Psoas muscle (tissue), 8 donors: ENCODE results near the gene ZFYVE27. TPM values are rescaled to one million over a fixed set of nuclear protein-coding genes. Genes with fewer than 3 reads are reported as not detected.

Source experiments
- ATAC-seq, 4 donors: fragments of 200-7000 bp; cut with Tn5 transposase; one replicate each; pipeline ENCODE4 v1.9.1; 2020; ENCODE audit warnings: moderate library complexity in 3 of 4, mild to moderate bottlenecking in 2 of 4
- DNase-seq, 2 donors: peaks; one replicate each; pipeline ENCODE4 v3.0.0-alpha.2; 2020
- H3K27ac ChIP-seq: fragments of 200-600 bp; one replicate; pipeline ENCODE4 v1.8.0; 2022
- H3K27me3 ChIP-seq, 3 donors: fragments of 200-600 bp in 1 of 3; one replicate each; pipeline versions ENCODE4 v1.6.1 to v1.8.0; 2013 to 2022; ENCODE audit warnings: low read length in 2 of 3, mild to moderate bottlenecking in 2 of 3, moderate library complexity in 1 of 3; ENCODE audit not compliant: insufficient read depth in 3 of 3
- H3K36me3 ChIP-seq, 2 donors: fragments of 200-600 bp in 1 of 2; one replicate each; pipeline versions ENCODE4 v1.6.1 to v1.8.0; 2013 to 2022; ENCODE audit warnings: low read depth in 1 of 2, mild to moderate bottlenecking in 1 of 2, moderate library complexity in 1 of 2; ENCODE audit not compliant: insufficient read depth in 1 of 2
- H3K4me1 ChIP-seq: fragments of 200-600 bp; one replicate; pipeline ENCODE4 v1.8.0; 2022
- H3K4me3 ChIP-seq: fragments of 200-600 bp; one replicate; pipeline ENCODE4 v1.8.0; 2022; ENCODE audit warnings: mild to moderate bottlenecking
- H3K9me3 ChIP-seq: fragments of 200-600 bp; one replicate; pipeline ENCODE4 v1.8.0; 2022
- CTCF ChIP-seq: fragments of 200-600 bp; IDR thresholded peaks from one replicate; pipeline ENCODE4 v1.8.0; 2022; ENCODE audit warnings: antibody characterized with exemption
- WGBS, 3 donors: extraction: QIAGEN DNeasy Blood & Tissue Kit; methylation state at CpG; one replicate each; pipeline versions ENCODE4 v1.1.6 to v1.1.7; 2013; 5-methylcytosine and 5-hydroxymethylcytosine counted together
- intact Hi-C, 2 donors: fragments of 100-400 bp; cut with DNase I; formaldehyde crosslinking; loops; one replicate each; pipeline versions ENCODE4 v1.11.0 to v1.14.2; 2022
- polyA plus RNA-seq, 3 donors: library from polyadenylated mRNA; stranded (reverse); fragments of 200-250 nt; gene quantifications; one replicate each; pipeline ENCODE4 v1.2.3, GENCODE V29; 2013
- total RNA-seq, 4 donors: library from RNA; stranded (reverse); fragmentation: NEBNext Ultra II Directional in 2 of 4; extraction: Animal tissue kit (Norgen Biotek cat#: 25700) in 2 of 4; gene quantifications; one replicate each; pipeline versions ENCODE4 v1.2.1 to v1.2.4, GENCODE V29; 2021 to 2023
- donor health status: healthy with polysubstance abuse.
- donor health status: DM: no; HTN: no; CAD: no; lungs with moderate emphysema.
- donor health status: Bipolar disorder and iron deficiency.
- donor health status: healthy.
- donor health status: DM: yes; HTN: yes; CAD: no.
- donor health status: DM: no; HTN: no; CAD: no.
- donor health status: DM: no; HTN: no; CAD: no.
- donor health status: DM: yes; HTN: yes; CAD: no.

ZFYVE27 gene
- total and polyA plus RNA-seq, 7 donors: 8.3 to 20.1 (median 12.5) TPM

GRCh38 chr10:97765201-97765600, 28.3 kb downstream of the ZFYVE27 start:
- Histone ChIP-seq H3K27me3 (peaks cover 0 to 25% (median 3%) of the 10 kb centered on the region in 3 donors), H3K9me3 (no peaks in the 10 kb centered on the region), H3K36me3 (peaks cover 0 to 11% of the 10 kb centered on the region in 2 donors), H3K4me3 (no peak overlapping the region), H3K27ac (no peak overlapping the region), H3K4me1 (no peaks in the 10 kb centered on the region)
- WGBS, 3 donors: 24 to 35% (median 30%) methylated on average over 13 to 15 of the region's 15 CpGs
- no peak for TF ChIP-seq CTCF
- DNase-seq: no peak
- peak; percentile 48 to 92 (median 66) for ATAC-seq
- intact Hi-C loops: loop anchor here in 1 of 2 donors (5.0 to 10.0 kb wide), 2 partner anchors 87 to 280 kb away; no protein-coding TSS in a partner anchor

GRCh38 chr10:97766106-97766810, 29.3 kb downstream of the ZFYVE27 start:
- H3K36me3 ChIP-seq: peaks cover 0 to 10% of the 10 kb centered on the region in 2 donors
- H3K27me3 ChIP-seq: peaks cover 0 to 35% (median 9%) of the 10 kb centered on the region in 3 donors
- H3K9me3 ChIP-seq: no peaks in the 10 kb centered on the region
- no peak overlapping the region for H3K4me3 ChIP-seq
- peaks cover 2% of the 10 kb centered on the region for H3K4me1 ChIP-seq
- ATAC-seq (no peak), DNase-seq (no peak)
- H3K27ac ChIP-seq: no peak overlapping the region
- WGBS, 3 donors: 88 to 93% (median 88%) methylated on average over 13 of the region's 13 CpGs
- intact Hi-C loops: loop anchor here in 1 of 2 donors (5.0 to 10.0 kb wide), 2 partner anchors 86 to 279 kb away; no protein-coding TSS in a partner anchor
- no peak for TF ChIP-seq CTCF

- DNase-seq (no peak), ATAC-seq (no peak)
- TF ChIP-seq CTCF: no peak
- intact Hi-C loops: loop anchor here in 1 of 2 donors (5.0 to 10.0 kb wide), 2 partner anchors 85 to 278 kb away; no protein-coding TSS in a partner anchor
- H3K4me3 ChIP-seq: no peak overlapping the region
- H3K36me3 ChIP-seq: peaks cover 0 to 2% of the 10 kb centered on the region in 2 donors
- 84 to 89% (median 86%) methylated on average over 22 of the region's 22 CpGs for WGBS, 3 donors
- H3K27me3 ChIP-seq: peaks cover 0 to 44% (median 15%) of the 10 kb centered on the region in 3 donors
- peaks cover 4% of the 10 kb centered on the region for H3K4me1 ChIP-seq
- H3K9me3 ChIP-seq: no peaks in the 10 kb centered on the region
- H3K27ac ChIP-seq: no peak overlapping the region
Measured at GRCh38 chr10:97766996-97767924, 30.3 kb downstream of the ZFYVE27 start.

- 80 to 87% (median 83%) methylated on average over 9 of the region's 9 CpGs for WGBS, 3 donors
- H3K27me3 ChIP-seq: peaks cover 0 to 54% (median 16%) of the 10 kb centered on the region in 3 donors
Measured at GRCh38 chr10:97768322-97769315, 31.7 kb downstream of the ZFYVE27 start.

More at GRCh38 chr10:97768322-97769315, 31.7 kb downstream of the ZFYVE27 start:
- no peak for TF ChIP-seq CTCF
- intact Hi-C loops: loop anchor here in 1 of 2 donors (5.0 to 10.0 kb wide), 2 partner anchors 84 to 276 kb away; no protein-coding TSS in a partner anchor
- Histone ChIP-seq H3K27ac (no peak overlapping the region), H3K4me3 (no peak overlapping the region), H3K4me1 (peaks cover 4% of the 10 kb centered on the region), H3K36me3 (no peaks in the 10 kb centered on the region), H3K9me3 (no peaks in the 10 kb centered on the region)
- ATAC-seq (no peak), DNase-seq (no peak)
